Stimulated activated CD8-positive, alpha-beta memory T cell treated with anti-CD3 and anti-CD28 coated beads, Interleukin-7, amount 100 ng/mL, for 4 hours (primary cell): Measurements from ENCODE around the gene MAFB.
"Not testable (repeated sequence)": the region's sequence is repeated elsewhere in the genome, so short reads cannot be mapped to it uniquely, and the experiment has no call there.

Experiments
- DNase-seq, 2 donors: peaks; one replicate each; pipeline ENCODE4 v3.0.0-alpha.2; 2020; ENCODE audit warnings: low read depth in 2 of 2

The MAFB gene

DNA sequence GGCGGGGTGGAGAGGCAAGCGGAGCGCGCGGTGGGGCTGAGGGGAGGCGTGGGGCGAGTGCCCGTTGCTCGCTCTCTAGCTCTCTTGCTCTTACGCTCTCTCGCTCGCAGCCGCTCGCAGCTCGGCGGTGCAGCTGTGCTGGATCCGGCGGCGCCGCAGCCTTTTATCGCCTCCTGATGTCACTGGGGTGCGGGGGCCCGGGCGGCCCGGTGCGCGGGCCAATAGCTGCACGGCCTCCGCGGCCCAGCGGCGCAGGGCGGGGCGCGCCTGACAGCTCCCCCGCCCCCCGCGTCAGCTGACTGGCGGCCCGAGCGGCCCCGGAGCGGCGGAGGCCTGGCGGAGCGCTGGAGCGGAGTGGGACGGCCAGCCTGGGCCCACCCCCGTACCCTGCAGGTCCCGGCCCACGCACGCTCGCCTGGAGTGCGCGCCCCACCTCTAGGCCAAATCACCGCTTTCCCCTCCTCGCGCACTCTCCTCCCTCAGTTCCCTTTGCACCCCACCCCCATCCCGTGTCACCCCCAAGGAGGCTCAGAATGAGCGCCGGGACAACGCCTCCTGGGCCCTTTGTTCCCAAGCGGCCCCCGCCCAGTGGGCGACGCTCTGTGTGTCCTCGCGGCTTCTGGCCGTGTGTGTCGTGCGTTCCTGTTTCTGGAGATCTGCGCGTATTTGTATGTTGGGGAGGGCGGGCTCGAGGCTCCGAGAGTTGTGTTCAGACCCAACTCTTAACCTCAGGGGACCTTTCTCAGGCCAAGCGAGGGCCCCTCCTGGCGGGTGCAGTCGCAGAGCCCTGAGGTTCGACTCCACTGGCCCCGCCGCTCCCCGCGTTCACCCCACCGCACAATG is at the start of gene MAFB:
Gene MAFB, minus strand, starts transcription at position 137 of the 843 bp plus-strand sequence. CDS start 386 bp downstream, outside the sequence.
- peak; percentile 2 to 34 for DNase-seq

DNA sequence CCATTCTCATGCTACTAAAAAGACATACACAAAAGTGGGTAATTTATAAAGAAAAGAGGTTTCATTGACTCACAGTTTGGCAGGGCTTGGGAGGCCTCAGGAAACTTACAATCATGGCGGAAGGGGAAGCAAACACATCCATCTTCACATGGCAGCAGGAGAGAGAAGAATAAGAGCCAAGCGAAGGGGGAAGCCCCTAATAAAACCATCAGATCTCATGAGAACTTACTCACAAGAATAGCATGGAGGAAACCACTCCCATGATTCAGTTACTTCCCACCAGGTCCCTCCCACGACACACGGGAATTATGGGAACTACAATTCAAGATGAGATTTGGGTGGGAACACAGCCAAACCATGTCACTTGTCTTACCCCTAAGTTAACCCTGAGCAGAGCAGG is 47.4 kb upstream of the MAFB start:
- DNase-seq = not testable (repeated sequence)

GRCh38 chr20:40728996-40729395 is 40.0 kb upstream of the MAFB start:
- no peak for DNase-seq

- DNase-seq = no peak
Observed at GRCh38 chr20:40728470-40728869, 39.4 kb upstream of the MAFB start.

DNA sequence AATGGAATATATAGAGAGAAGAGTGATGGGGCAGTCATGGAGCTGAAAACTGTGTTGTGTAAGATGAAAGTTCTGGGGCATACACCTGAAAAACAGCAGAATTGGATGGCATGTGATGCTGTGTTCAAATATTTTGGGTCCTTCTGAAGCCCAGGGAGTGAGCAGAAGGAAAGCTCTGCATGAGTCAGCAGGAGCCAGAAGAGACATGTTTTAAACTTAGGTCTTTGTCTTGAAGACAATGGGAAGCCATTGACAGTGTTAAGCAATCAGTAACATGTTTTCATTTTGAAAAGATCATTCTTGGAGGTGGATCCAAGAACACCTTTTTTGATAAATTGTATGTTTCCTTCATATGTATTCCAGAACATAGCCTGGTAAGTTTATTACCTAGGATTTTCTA is 38.9 kb upstream of the MAFB start:
- DNase-seq = no peak

- DNase-seq = no peak
Observed at GRCh38 chr20:40726776-40727175, 37.7 kb upstream of the MAFB start.

- no peak for DNase-seq
Observed at GRCh38 chr20:40724566-40724965, 35.5 kb upstream of the MAFB start.

- no peak for DNase-seq
Observed at GRCh38 chr20:40720826-40721225, 31.8 kb upstream of the MAFB start.

DNA sequence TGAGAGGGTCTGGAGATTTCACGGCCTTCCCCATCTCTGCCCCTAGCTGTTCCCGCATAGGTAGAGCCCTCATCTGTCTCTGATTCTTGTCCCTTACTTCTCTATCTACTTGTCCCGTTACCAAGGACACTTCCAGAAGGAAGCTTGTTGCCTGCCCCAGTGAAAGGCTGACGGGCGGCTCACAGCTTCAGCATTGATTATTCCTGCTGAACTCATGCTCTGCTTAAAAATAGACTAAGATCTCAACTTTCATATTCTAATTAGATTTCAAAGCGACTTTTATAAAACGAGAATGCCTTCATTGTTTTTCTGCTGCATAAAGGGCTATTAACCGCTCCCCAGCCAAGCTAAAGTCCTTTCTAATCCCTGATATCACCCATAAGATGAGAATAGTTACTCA is 31.1 kb upstream of the MAFB start:
- no peak for DNase-seq

DNA sequence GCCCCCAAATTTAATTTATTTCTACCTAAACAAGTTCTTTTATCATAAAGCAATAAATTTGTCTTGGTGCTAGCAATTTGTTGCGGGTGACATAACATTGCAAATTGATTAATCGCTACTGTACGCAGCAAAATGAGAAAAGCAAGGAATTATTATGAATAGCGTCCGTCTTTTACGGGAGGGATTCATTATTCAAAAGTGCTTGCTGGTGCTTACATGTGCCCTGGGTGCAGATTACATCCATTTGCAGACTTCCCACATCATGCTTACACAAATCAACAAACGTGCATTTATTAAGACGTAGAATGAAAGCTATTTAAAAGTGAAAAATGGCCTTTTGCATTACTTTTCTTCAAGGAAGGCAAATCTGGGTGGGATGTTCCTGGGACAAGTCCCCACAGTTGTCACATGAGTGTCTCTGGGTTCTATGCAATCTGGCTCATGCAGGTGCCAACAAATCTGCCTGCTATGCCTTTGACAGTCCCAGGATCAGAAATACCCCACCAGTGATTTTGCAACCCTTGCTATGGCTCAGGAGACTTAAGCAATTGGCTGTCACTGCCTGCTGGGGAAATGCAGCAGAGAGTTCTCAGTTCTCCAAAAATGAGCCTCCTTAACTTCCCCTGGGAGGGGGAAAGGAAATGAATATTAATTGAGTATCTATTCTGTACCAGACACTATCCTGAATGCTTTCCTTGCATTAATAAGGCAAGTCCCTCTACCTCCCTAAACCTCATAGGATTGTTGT is 30.1 kb upstream of the MAFB start:
- no peak for DNase-seq

DNA sequence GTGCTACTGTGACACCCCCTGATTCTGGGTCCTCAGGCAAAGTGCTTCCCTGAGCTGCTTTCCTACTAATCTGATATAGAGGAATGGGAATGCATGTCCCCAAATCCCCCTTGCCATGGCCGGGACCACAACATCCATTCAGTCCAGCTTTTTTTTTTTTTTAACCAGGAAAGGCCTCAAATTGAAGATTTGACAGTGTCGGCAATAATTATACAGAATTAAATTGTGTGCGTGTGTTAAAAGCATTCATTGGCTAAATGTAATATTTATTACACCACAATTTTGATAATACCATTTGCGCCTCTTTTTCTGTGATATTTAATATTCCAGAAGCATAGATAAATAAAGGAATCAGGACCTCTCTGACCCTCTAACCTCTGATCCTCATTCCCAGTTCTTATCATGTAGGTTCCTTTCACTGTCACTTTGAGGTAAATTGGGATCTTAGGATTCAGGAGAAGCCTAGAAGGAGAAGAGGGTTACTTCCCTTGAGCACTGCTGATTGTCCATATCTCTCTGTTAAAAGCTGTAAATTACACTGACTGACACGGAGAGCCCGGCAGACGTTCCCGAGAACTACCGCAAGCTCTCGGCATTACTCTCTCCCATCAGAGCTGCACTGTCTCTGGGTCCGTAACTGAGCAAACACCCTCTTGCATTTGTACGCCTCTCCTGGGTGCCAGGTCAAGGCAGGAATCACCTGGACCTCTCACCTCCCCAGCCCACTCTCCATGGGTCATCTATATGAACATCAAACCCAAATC is 29.4 kb upstream of the MAFB start:
- no peak for DNase-seq

GRCh38 chr20:40717343-40717865 is 28.4 kb upstream of the MAFB start:
- no peak for DNase-seq

GRCh38 chr20:40715491-40715890 is 26.5 kb upstream of the MAFB start:
- no peak for DNase-seq

DNA sequence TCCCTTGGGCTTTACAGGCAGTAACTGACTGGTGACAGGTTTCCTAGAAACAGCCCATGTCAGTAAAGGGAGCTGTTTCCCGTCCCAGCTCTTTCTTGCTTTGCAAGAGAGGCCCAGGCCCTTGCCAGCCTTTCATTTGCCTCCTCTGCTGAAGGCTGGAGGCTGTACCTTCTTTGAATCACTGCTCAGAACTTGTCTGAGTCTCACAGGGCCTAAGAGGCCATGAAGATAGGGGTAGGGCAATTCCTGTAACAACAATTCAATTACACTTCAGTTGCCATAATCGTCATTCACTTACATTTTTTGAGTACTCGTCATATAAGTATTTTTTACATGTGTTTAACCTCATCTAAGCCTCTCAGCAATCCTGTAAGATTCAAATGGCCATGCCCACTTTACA is 25.9 kb upstream of the MAFB start:
- DNase-seq = no peak

DNA sequence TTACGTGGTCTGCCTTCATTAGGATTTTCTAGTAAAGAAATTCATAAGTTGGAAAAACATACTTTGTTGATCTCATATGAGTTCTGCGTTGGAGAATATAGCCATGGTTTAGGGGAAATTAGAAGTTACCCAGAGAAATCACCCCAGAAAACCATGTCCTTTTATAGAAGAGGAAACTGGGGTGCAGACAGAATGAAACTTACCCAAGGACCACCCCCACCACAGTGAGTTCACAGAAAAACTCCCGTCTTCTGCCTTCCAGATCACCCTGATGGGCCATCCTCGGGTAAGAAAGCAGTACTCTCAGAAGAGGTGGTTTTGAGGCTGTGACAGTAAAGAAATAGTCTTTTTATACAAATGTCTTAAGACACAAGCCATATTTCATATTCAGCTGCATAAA is 25.1 kb upstream of the MAFB start:
- DNase-seq = no peak

GRCh38 chr20:40713508-40713907 is 24.5 kb upstream of the MAFB start:
- no peak for DNase-seq

DNA sequence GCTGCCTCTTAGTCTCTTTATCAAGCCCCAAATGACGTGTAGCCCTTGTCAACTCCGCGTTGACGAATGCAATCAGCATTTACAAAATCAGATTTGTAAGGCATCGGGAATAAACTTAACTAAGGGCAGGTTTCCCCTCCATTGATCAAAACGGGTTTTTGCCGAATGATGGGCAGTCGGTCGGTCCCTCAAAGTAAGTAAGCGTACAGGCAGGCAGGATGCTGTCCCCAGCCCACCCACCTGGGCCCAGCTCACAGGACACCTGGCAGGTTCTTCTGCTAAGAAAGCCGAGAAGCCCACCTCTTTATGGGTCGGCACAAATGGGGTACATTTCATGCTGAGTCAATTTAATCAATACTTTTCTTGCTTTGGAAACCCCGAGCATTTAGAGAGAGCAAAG is 22.0 kb upstream of the MAFB start:
- DNase-seq = no peak

- DNase-seq = no peak
Observed at GRCh38 chr20:40710603-40711002, 21.6 kb upstream of the MAFB start.

GRCh38 chr20:40706977-40707582 is 18.0 kb upstream of the MAFB start:
- DNase-seq = no peak

GRCh38 chr20:40705413-40705812 is 16.4 kb upstream of the MAFB start:
- DNase-seq = no peak

- DNase-seq = no peak
Observed at GRCh38 chr20:40704828-40705227, 15.8 kb upstream of the MAFB start.
